Activated B cell treated with CpG ODN at 0.5 μM for 24 hours (primary cell): Measurements from ENCODE around the gene CPLX3. TPM values are rescaled to one million over a fixed set of nuclear protein-coding genes. Genes with fewer than 3 reads are reported as not detected.

ENCODE experiments used
- ATAC-seq: fragments of 200-7000 bp; cut with Tn5 transposase; one replicate; pipeline ENCODE4 v1.10.0; 2021; ENCODE audit warnings: low read depth, mild to moderate bottlenecking, moderate library complexity
- CTCF ChIA-PET: fragments of 350-600 bp; sonication (Branson Sonifier 250); formaldehyde crosslinking; loops from one replicate; lab custom pipeline; 2021; ENCODE audit warnings: antibody characterized with exemption; lab: Charles Lee
- POLR2A ChIA-PET: fragments of 350-600 bp; sonication (Branson Sonifier 250); formaldehyde crosslinking; loops from one replicate; lab custom pipeline; 2021; ENCODE audit warnings: antibody characterized with exemption; lab: Charles Lee
- DNase-seq: peaks from one replicate; pipeline ENCODE4 v3.0.0; 2022
- H3K27ac Mint-ChIP-seq: one replicate; pipeline ENCODE4 v1.8.0; 2020; ENCODE audit warnings: mixed read lengths
- H3K27me3 Mint-ChIP-seq: one replicate; pipeline ENCODE4 v1.8.0; 2021; ENCODE audit warnings: mixed read lengths
- H3K36me3 Mint-ChIP-seq: one replicate; pipeline ENCODE4 v1.8.0; 2021; ENCODE audit warnings: low read depth, mixed read lengths
- H3K4me1 Mint-ChIP-seq: one replicate; pipeline ENCODE4 v1.8.0; 2021; ENCODE audit warnings: mixed read lengths
- H3K4me3 Mint-ChIP-seq: one replicate; pipeline ENCODE4 v1.8.0; 2020; ENCODE audit warnings: mild to moderate bottlenecking, mixed read lengths
- H3K9me3 Mint-ChIP-seq: one replicate; pipeline ENCODE4 v1.8.0; 2020; ENCODE audit warnings: mixed read lengths
- CTCF ChIP-seq: fragments of 200-600 bp; IDR thresholded peaks from one replicate; pipeline ENCODE4 v1.8.0; 2022; ENCODE audit warnings: antibody characterized with exemption, mild to moderate bottlenecking
- intact Hi-C: fragments of 100-400 bp; cut with micrococcal nuclease; formaldehyde crosslinking; loops from one replicate; pipeline ENCODE4 v1.15.1; 2024
- total RNA-seq: library from RNA; stranded (reverse); gene quantifications from 2 replicates; pipeline ENCODE4 v1.2.3, GENCODE V29; 2022

Gene CPLX3
- total RNA-seq, 1 donor from 2014 or later: 0.22 TPM

- no peak for ATAC-seq
- Mint-ChIP-seq H3K27me3 (no peaks in the 10 kb centered on the region), H3K4me3 (no peak overlapping the region), H3K36me3 (peaks cover 46% of the 10 kb centered on the region), H3K9me3 (no peaks in the 10 kb centered on the region), H3K4me1 (peaks cover 51% of the 10 kb centered on the region), H3K27ac (peak overlapping the region; percentile 65)
- intact Hi-C loops: no loop called here
- ChIA-PET POLR2A (interaction anchor here (0.5 to 6.3 kb wide), 10 partner anchors 12 to 256 kb away, joined by 3 to 42 read pairs (median 4); partner anchors contain the start of genes CSK and FAM219B), CTCF (interaction anchor here (0.9 to 2.5 kb wide), 2 partner anchors 61 to 74 kb away, joined by 3 to 5 read pairs; partner anchors contain the start of gene FAM219B)
- no peak for DNase-seq
- no peak for TF ChIP-seq CTCF
Observed at GRCh38 chr15:74845208-74845568, 18.8 kb downstream of the CPLX3 start.

- ATAC-seq (no peak), DNase-seq (no peak)
- Mint-ChIP-seq H3K36me3 (peaks cover 49% of the 10 kb centered on the region), H3K4me1 (peaks cover 51% of the 10 kb centered on the region), H3K4me3 (no peak overlapping the region), H3K27me3 (no peaks in the 10 kb centered on the region), H3K9me3 (no peaks in the 10 kb centered on the region), H3K27ac (peak overlapping the region; percentile 65)
- no peak for TF ChIP-seq CTCF
- intact Hi-C loops: no loop called here
- ChIA-PET CTCF (interaction anchor here (2.5 kb wide), 1 partner anchor 61 kb away, joined by 5 read pairs; the partner anchor contains the start of gene FAM219B), POLR2A (interaction anchor here (1.2 to 6.3 kb wide), 3 partner anchors 12 to 64 kb away, joined by 5 to 42 read pairs (median 5); partner anchors contain the start of genes CSK and FAM219B)
Observed at GRCh38 chr15:74845581-74845980, 19.2 kb downstream of the CPLX3 start.

- no peaks in the 10 kb centered on the region for H3K27me3 Mint-ChIP-seq
- intact Hi-C loops: no loop called here
- ChIA-PET POLR2A (interaction anchor here (0.5 to 6.3 kb wide), 4 partner anchors 10 to 26 kb away, joined by 3 to 42 read pairs (median 8); no protein-coding TSS in a partner anchor), CTCF (interaction anchor here (0.6 to 1.0 kb wide), 3 partner anchors 29 to 59 kb away, joined by 3 read pairs; partner anchors contain the start of gene FAM219B)
- no peak for DNase-seq
- H3K9me3 Mint-ChIP-seq: no peaks in the 10 kb centered on the region
- no peak overlapping the region for H3K27ac Mint-ChIP-seq
- TF ChIP-seq CTCF: no peak
- H3K36me3 Mint-ChIP-seq: peaks cover 63% of the 10 kb centered on the region
- no peak for ATAC-seq
- peaks cover 35% of the 10 kb centered on the region for H3K4me1 Mint-ChIP-seq
- H3K4me3 Mint-ChIP-seq: no peak overlapping the region
Observed at GRCh38 chr15:74847432-74847831, 21.0 kb downstream of the CPLX3 start.

GRCh38 chr15:74850393-74850792, 24.0 kb downstream of the CPLX3 start:
- no peak overlapping the region for H3K4me3 Mint-ChIP-seq
- ChIA-PET POLR2A (no interaction called here), CTCF (no interaction called here)
- no peak for TF ChIP-seq CTCF
- H3K4me1 Mint-ChIP-seq: peaks cover 20% of the 10 kb centered on the region
- H3K9me3 Mint-ChIP-seq: no peaks in the 10 kb centered on the region
- H3K27ac Mint-ChIP-seq: no peak overlapping the region
- DNase-seq: no peak
- ATAC-seq: no peak
- no peaks in the 10 kb centered on the region for H3K27me3 Mint-ChIP-seq
- peaks cover 70% of the 10 kb centered on the region for H3K36me3 Mint-ChIP-seq
- intact Hi-C loops: no loop called here

GRCh38 chr15:74851960-74852359, 25.5 kb downstream of the CPLX3 start:
- Mint-ChIP-seq H3K9me3 (no peaks in the 10 kb centered on the region), H3K4me1 (peaks cover 25% of the 10 kb centered on the region), H3K4me3 (no peak overlapping the region), H3K27ac (no peak overlapping the region), H3K36me3 (peaks cover 70% of the 10 kb centered on the region), H3K27me3 (no peaks in the 10 kb centered on the region)
- POLR2A ChIA-PET: no interaction called here
- CTCF ChIA-PET: no interaction called here
- ATAC-seq (no peak), DNase-seq (no peak)
- intact Hi-C loops: no loop called here
- no peak for TF ChIP-seq CTCF
